ENCODE results near the gene MNX1. TPM values are rescaled to one million over a fixed set of nuclear protein-coding genes. Genes with fewer than 3 reads are reported as not detected.

MNX1 gene
- total RNA-seq, 4 donors from 2014 or later: 0.56 TPM; not detected in 3

GRCh38 chr7:157008206-157009169 is 2.0 kb downstream of the MNX1 start:
- H3K36me3 ChIP-seq: no peaks in the 10 kb centered on the region
- WGBS: 43% methylated on average over 11 of the region's 35 CpGs
- no peak overlapping the region for H3K27ac ChIP-seq
- H3K4me3 ChIP-seq: peak overlapping the region; percentile 29
- H3K9me3 ChIP-seq: no peaks in the 10 kb centered on the region
- peak; percentile 58 to 74 for DNase-seq (ENCODE audit: low spot score in 2 of 2)
- peaks cover 49% of the 10 kb centered on the region for H3K4me1 ChIP-seq
- TF ChIP-seq POLR2A (IDR thresholded peaks at IDR 0.05): no peak
- no peak for TF ChIP-seq EP300 (IDR thresholded peaks at IDR 0.05)
- no peak for TF ChIP-seq POLR2AphosphoS5 (IDR thresholded peaks at IDR 0.05)
- no peak for TF ChIP-seq CTCF (IDR thresholded peaks at IDR 0.05)
- peaks cover 98% of the 10 kb centered on the region for H3K27me3 ChIP-seq

- peak; percentile 21 to 53 for DNase-seq (ENCODE audit: low spot score in 2 of 2)
- Histone ChIP-seq H3K4me3 (no peak overlapping the region), H3K27ac (no peak overlapping the region), H3K27me3 (peaks cover 98% of the 10 kb centered on the region), H3K4me1 (peaks cover 58% of the 10 kb centered on the region), H3K9me3 (no peaks in the 10 kb centered on the region), H3K36me3 (no peaks in the 10 kb centered on the region)
- no peak for TF ChIP-seq POLR2AphosphoS5 (IDR thresholded peaks at IDR 0.05)
- TF ChIP-seq EP300 (IDR thresholded peaks at IDR 0.05): no peak
- TF ChIP-seq CTCF (IDR thresholded peaks at IDR 0.05): no peak
- no peak for TF ChIP-seq POLR2A (IDR thresholded peaks at IDR 0.05)
- 28% methylated on average over 18 of the region's 18 CpGs for WGBS
Observed at GRCh38 chr7:157007470-157008066, 2.9 kb downstream of the MNX1 start.

- no peak overlapping the region for H3K27ac ChIP-seq
- no peak overlapping the region for H3K4me3 ChIP-seq
- H3K36me3 ChIP-seq: no peaks in the 10 kb centered on the region
- 35% methylated on average over 7 of the region's 7 CpGs for WGBS
- H3K4me1 ChIP-seq: peaks cover 58% of the 10 kb centered on the region
- H3K27me3 ChIP-seq: peaks cover 98% of the 10 kb centered on the region
- H3K9me3 ChIP-seq: no peaks in the 10 kb centered on the region
- TF ChIP-seq POLR2AphosphoS5 (IDR thresholded peaks at IDR 0.05): no peak
- no peak for TF ChIP-seq CTCF (IDR thresholded peaks at IDR 0.05)
- TF ChIP-seq POLR2A (IDR thresholded peaks at IDR 0.05): no peak
- no peak for TF ChIP-seq EP300 (IDR thresholded peaks at IDR 0.05)
- peak in 1 of 2 donors; percentile 40 for DNase-seq (ENCODE audit: low spot score in 2 of 2)
Observed at GRCh38 chr7:157006829-157007469, 3.5 kb downstream of the MNX1 start.

- no peak for TF ChIP-seq CTCF (IDR thresholded peaks at IDR 0.05)
- TF ChIP-seq EP300 (IDR thresholded peaks at IDR 0.05): no peak
- Histone ChIP-seq H3K27me3 (peaks cover 98% of the 10 kb centered on the region), H3K27ac (no peak overlapping the region), H3K9me3 (no peaks in the 10 kb centered on the region), H3K4me1 (peaks cover 51% of the 10 kb centered on the region), H3K36me3 (no peaks in the 10 kb centered on the region), H3K4me3 (no peak overlapping the region)
- DNase-seq (ENCODE audit: low spot score in 2 of 2): peak in 1 of 2 donors; percentile 76
- WGBS: 13% methylated on average over 5 of the region's 39 CpGs
Observed at GRCh38 chr7:157006205-157006747, 4.2 kb downstream of the MNX1 start.
